Vagina (tissue), 2 donors: ENCODE measurements around the gene TBC1D7.

Experiments
- POLR2A ChIP-seq, 2 donors: fragments of 450-650 bp; IDR thresholded peaks; one replicate each; pipeline ENCODE4 v1.6.1; 2017; ENCODE audit warnings: antibody characterized with exemption in 2 of 2, mild to moderate bottlenecking in 2 of 2, moderate library complexity in 2 of 2
- POLR2AphosphoS5 ChIP-seq, 2 donors: sonication (generic); formaldehyde crosslinking; IDR thresholded peaks; one replicate each; pipeline ENCODE4 v1.9.0; 2017; ENCODE audit warnings: antibody characterized with exemption in 2 of 2, mild to moderate bottlenecking in 2 of 2, low read depth in 1 of 2; ENCODE audit not compliant: insufficient read depth in 1 of 2
- TF ChIP-seq, protein P1 (sequence below), 3 experiments: fragments of 450-650 bp in 2 of 3; fragments of 200-600 bp in 1 of 3; sonication (generic) in 1 of 3; IDR thresholded peaks; one replicate each; pipeline ENCODE4 v1.5.1; 2017 to 2019; ENCODE audit warnings: antibody characterized with exemption in 3 of 3, mild to moderate bottlenecking in 2 of 3, moderate library complexity in 2 of 3

DNA sequence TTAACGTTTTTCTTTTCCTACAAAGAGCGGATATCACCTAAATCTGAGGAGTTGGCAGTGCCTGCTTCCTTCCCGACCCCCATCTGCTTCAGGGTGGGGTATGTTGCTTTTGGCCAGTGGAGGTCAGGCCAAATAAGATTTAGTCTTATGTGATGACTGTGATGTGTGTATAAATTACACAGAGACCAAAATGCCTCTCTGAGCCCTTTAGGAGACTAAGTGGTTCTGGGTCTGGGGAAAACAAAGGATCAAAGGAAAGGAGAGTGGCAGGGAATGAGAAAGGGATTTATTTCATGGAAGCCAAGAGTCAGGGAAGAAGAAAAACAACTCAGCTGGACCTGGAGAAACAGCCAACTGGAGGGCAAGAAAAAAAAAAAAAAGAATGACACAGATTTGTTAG is 39.1 kb upstream of the TBC1D7 start:
- TF ChIP-seq POLR2AphosphoS5 (IDR thresholded peaks at IDR 0.05; ENCODE audit: insufficient read depth in 1 of 2, low read depth in 1 of 2) = no peak
- TF ChIP-seq, protein P1, sequence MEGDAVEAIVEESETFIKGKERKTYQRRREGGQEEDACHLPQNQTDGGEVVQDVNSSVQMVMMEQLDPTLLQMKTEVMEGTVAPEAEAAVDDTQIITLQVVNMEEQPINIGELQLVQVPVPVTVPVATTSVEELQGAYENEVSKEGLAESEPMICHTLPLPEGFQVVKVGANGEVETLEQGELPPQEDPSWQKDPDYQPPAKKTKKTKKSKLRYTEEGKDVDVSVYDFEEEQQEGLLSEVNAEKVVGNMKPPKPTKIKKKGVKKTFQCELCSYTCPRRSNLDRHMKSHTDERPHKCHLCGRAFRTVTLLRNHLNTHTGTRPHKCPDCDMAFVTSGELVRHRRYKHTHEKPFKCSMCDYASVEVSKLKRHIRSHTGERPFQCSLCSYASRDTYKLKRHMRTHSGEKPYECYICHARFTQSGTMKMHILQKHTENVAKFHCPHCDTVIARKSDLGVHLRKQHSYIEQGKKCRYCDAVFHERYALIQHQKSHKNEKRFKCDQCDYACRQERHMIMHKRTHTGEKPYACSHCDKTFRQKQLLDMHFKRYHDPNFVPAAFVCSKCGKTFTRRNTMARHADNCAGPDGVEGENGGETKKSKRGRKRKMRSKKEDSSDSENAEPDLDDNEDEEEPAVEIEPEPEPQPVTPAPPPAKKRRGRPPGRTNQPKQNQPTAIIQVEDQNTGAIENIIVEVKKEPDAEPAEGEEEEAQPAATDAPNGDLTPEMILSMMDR (IDR thresholded peaks at IDR 0.05) = no peak
- TF ChIP-seq POLR2A (IDR thresholded peaks at IDR 0.05) = no peak
